Osteoblast (primary cell): ENCODE results near the gene SLC25A34. TPM values are rescaled to one million over a fixed set of nuclear protein-coding genes. Genes with fewer than 3 reads are reported as not detected.
A peak's percentile ranks its signal among the peaks of the same experiment; 100 is the strongest.

Source experiments
- DNase-seq: peaks from one replicate; pipeline ENCODE4 v3.0.0; 2011; ENCODE audit warnings: low spot score, mixed read lengths; ENCODE audit not compliant: insufficient read length; ENCODE audit errors: missing footprints
- H2AFZ ChIP-seq: 2 replicates; pipeline ENCODE4 v1.6.0; 2011; ENCODE audit warnings: mild to moderate bottlenecking, low read length
- H3K27ac ChIP-seq: 2 replicates; pipeline ENCODE4 v1.5.1; 2011; ENCODE audit warnings: mild to moderate bottlenecking, low read depth, low read length, moderate library complexity
- H3K27me3 ChIP-seq: 2 replicates; pipeline ENCODE4 v1.6.0; 2012; ENCODE audit warnings: mild to moderate bottlenecking, control low read depth, inconsistent platforms, low read length, moderate library complexity; ENCODE audit not compliant: insufficient read depth
- H3K36me3 ChIP-seq: 2 replicates; pipeline ENCODE4 v1.5.1; 2011; ENCODE audit warnings: mild to moderate bottlenecking, low read length, control low read depth, moderate library complexity; ENCODE audit not compliant: insufficient read depth
- H3K4me1 ChIP-seq: 2 replicates; pipeline ENCODE4 v1.5.1; 2011; ENCODE audit warnings: mild to moderate bottlenecking, low read length, control low read depth, moderate library complexity; ENCODE audit not compliant: insufficient read depth
- H3K4me2 ChIP-seq: 2 replicates; pipeline ENCODE4 v1.6.0; 2011; ENCODE audit warnings: mild to moderate bottlenecking, low read length; ENCODE audit not compliant: insufficient read depth
- H3K4me3 ChIP-seq: fragments of 200-600 bp; sonication (generic); 3 replicates; pipeline ENCODE4 v1.5.1; 2012; ENCODE audit warnings: mild to moderate bottlenecking, low read length, inconsistent platforms; ENCODE audit not compliant: insufficient read depth
- H3K79me2 ChIP-seq: 2 replicates; pipeline ENCODE4 v1.6.0; 2012; ENCODE audit warnings: mild to moderate bottlenecking, low read length, control low read depth, inconsistent platforms; ENCODE audit not compliant: insufficient read depth
- H3K9me3 ChIP-seq: 2 replicates; pipeline ENCODE4 v1.5.1; 2011; ENCODE audit warnings: low read depth, low read length, control low read depth
- H4K20me1 ChIP-seq: 2 replicates; pipeline ENCODE4 v1.6.0; 2012; ENCODE audit warnings: mild to moderate bottlenecking, low read length, control low read depth; ENCODE audit not compliant: insufficient read depth
- CTCF ChIP-seq: IDR thresholded peaks from 2 replicates; pipeline ENCODE4 v1.5.1; 2011; ENCODE audit warnings: mild to moderate bottlenecking, low read depth, low read length, moderate library complexity; ENCODE audit errors: extremely low read depth
- total RNA-seq: library from RNA; depleted of rRNA; stranded (reverse); fragments of >200 nt; gene quantifications from 2 replicates; pipeline ENCODE4 v1.2.3, GENCODE V29; 2012

SLC25A34 gene
- total RNA-seq, 1 donor = 1.4 TPM

- Histone ChIP-seq H3K27me3 (no peaks in the 10 kb centered on the region), H2AFZ (no peak overlapping the region), H3K79me2 (no peaks in the 10 kb centered on the region), H3K27ac (peak overlapping the region; percentile 58), H3K4me2 (no peak overlapping the region), H4K20me1 (peaks cover 9% of the 10 kb centered on the region), H3K36me3 (peaks cover 22% of the 10 kb centered on the region), H3K4me1 (peaks cover 16% of the 10 kb centered on the region), H3K4me3 (no peak overlapping the region), H3K9me3 (no peaks in the 10 kb centered on the region)
- no peak for TF ChIP-seq CTCF
- peak; percentile 81 for DNase-seq
Measured at GRCh38 chr1:15786581-15786980, 50.5 kb downstream of the SLC25A34 start.

GRCh38 chr1:15788624-15789301 is 52.7 kb downstream of the SLC25A34 start:
- no peak overlapping the region for H3K4me2 ChIP-seq
- H3K9me3 ChIP-seq = no peaks in the 10 kb centered on the region
- peaks cover 13% of the 10 kb centered on the region for H3K36me3 ChIP-seq
- H3K27me3 ChIP-seq = no peaks in the 10 kb centered on the region
- H4K20me1 ChIP-seq = peaks cover 5% of the 10 kb centered on the region
- peak overlapping the region; percentile 32 for H2AFZ ChIP-seq
- H3K79me2 ChIP-seq = no peaks in the 10 kb centered on the region
- H3K4me1 ChIP-seq = peaks cover 20% of the 10 kb centered on the region
- H3K27ac ChIP-seq = peak overlapping the region; percentile 71
- TF ChIP-seq CTCF = no peak
- no peak for DNase-seq
- no peak overlapping the region for H3K4me3 ChIP-seq

Other genes starting within 250 kb of the SLC25A34 start
- 10.0 and 10.9 TPM in 2 replicates for gene CASP9, start 212.0 kb upstream of the SLC25A34 start, total RNA-seq
- 19.2 and 22.4 TPM in 2 replicates for gene DNAJC16, start 209.4 kb upstream of the SLC25A34 start, total RNA-seq
- 2.2 and 2.7 TPM in 2 replicates for gene AGMAT, start 151.2 kb upstream of the SLC25A34 start, total RNA-seq
- 29.3 and 29.5 TPM in 2 replicates for gene DDI2, start 118.8 kb upstream of the SLC25A34 start, total RNA-seq
- gene PLEKHM2, start 51.9 kb upstream of the SLC25A34 start, total RNA-seq = 123 and 132 TPM in 2 replicates
- not detected in 2 replicates for gene TMEM82, start 6.2 kb downstream of the SLC25A34 start, total RNA-seq
- gene FBLIM1, start 22.5 kb downstream of the SLC25A34 start, total RNA-seq = 108 and 121 TPM in 2 replicates
- 1.1 and 1.5 TPM in 2 replicates for gene UQCRHL, start 71.4 kb downstream of the SLC25A34 start, total RNA-seq
- gene SPEN, start 111.4 kb downstream of the SLC25A34 start, total RNA-seq = 21.0 and 24.8 TPM in 2 replicates
- gene ZBTB17, start 239.8 kb downstream of the SLC25A34 start, total RNA-seq = 25.0 and 29.7 TPM in 2 replicates